ENCODE results near the gene SLC6A20. TPM values are rescaled to one million over a fixed set of nuclear protein-coding genes. Genes with fewer than 3 reads are reported as not detected.

Gene SLC6A20
- total and polyA plus RNA-seq, 2 of the 13 experiments (the other 11 are each of a cell fraction or from before 2014, with no cell fraction given) = not detected

DNA sequence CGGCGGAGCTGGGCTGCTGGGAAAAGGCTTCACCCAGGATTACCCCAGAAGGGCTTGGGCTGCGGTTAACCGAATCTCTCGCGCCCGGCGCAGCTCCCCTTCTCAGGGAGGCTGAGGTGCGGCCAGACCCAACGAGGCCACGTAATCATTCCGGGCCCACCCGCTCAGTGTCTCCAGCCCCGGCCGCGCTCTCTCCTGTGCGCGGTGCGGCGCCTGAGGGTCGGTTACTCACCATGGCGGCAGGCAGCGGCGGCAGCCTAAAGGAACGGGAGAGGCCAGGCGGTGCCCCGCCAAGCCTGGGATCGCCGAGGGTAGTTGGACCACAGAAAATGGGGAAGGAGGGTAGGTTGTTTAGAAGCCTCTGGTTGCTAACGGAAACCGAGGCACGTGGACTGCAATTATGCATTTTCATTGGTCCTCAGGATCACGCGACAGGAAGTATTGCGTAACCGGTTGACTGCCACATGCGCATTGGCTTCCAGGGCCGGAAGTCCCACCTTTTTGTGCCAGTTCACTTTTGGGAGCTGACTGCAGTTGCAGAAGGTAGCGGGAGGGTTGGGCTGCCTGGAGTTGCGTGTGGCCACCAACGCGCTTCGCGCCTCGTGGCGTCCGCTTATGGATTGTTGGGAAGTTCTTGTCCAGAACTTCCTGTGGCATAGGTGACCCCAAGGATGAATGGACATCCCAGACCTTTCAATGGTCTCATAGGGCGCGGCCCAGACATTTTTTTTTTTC, 45.6 kb upstream of the SLC6A20 start, which contains the start of gene LZTFL1 (continued):
- peak in 1 of 2 experiments; percentile 73; a peak in 2 of 4 replicates for TF ChIP-seq POLR2A (IDR thresholded peaks at IDR 0.05; ENCODE audit: insufficient read depth in 1 of 2, low read depth in 2 of 2, low read length in 2 of 2)
- TF ChIP-seq ZSCAN20 (CRISPR knock-in tag; IDR thresholded peaks at IDR 0.05; ENCODE audit: borderline replicate concordance) = 0 out of 2 replicates have a peak, but pooled peaks have one; percentile 49
- TF ChIP-seq ZNF121 (CRISPR knock-in tag; IDR thresholded peaks at IDR 0.05) = no peak
- TF ChIP-seq, protein P1, sequence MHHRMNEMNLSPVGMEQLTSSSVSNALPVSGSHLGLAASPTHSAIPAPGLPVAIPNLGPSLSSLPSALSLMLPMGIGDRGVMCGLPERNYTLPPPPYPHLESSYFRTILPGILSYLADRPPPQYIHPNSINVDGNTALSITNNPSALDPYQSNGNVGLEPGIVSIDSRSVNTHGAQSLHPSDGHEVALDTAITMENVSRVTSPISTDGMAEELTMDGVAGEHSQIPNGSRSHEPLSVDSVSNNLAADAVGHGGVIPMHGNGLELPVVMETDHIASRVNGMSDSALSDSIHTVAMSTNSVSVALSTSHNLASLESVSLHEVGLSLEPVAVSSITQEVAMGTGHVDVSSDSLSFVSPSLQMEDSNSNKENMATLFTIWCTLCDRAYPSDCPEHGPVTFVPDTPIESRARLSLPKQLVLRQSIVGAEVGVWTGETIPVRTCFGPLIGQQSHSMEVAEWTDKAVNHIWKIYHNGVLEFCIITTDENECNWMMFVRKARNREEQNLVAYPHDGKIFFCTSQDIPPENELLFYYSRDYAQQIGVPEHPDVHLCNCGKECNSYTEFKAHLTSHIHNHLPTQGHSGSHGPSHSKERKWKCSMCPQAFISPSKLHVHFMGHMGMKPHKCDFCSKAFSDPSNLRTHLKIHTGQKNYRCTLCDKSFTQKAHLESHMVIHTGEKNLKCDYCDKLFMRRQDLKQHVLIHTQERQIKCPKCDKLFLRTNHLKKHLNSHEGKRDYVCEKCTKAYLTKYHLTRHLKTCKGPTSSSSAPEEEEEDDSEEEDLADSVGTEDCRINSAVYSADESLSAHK (CRISPR knock-in tag; IDR thresholded peaks at IDR 0.05; ENCODE audit: borderline replicate concordance) = no peak
- peak; percentile 99 for TF ChIP-seq NFYC (CRISPR knock-in tag; IDR thresholded peaks at IDR 0.05)
- TF ChIP-seq, protein P2, sequence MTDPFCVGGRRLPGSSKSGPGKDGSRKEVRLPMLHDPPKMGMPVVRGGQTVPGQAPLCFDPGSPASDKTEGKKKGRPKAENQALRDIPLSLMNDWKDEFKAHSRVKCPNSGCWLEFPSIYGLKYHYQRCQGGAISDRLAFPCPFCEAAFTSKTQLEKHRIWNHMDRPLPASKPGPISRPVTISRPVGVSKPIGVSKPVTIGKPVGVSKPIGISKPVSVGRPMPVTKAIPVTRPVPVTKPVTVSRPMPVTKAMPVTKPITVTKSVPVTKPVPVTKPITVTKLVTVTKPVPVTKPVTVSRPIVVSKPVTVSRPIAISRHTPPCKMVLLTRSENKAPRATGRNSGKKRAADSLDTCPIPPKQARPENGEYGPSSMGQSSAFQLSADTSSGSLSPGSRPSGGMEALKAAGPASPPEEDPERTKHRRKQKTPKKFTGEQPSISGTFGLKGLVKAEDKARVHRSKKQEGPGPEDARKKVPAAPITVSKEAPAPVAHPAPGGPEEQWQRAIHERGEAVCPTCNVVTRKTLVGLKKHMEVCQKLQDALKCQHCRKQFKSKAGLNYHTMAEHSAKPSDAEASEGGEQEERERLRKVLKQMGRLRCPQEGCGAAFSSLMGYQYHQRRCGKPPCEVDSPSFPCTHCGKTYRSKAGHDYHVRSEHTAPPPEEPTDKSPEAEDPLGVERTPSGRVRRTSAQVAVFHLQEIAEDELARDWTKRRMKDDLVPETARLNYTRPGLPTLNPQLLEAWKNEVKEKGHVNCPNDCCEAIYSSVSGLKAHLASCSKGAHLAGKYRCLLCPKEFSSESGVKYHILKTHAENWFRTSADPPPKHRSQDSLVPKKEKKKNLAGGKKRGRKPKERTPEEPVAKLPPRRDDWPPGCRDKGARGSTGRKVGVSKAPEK (CRISPR knock-in tag; IDR thresholded peaks at IDR 0.05; ENCODE audit: borderline replicate concordance) = no peak
- TF ChIP-seq ZNF362 (CRISPR knock-in tag; IDR thresholded peaks at IDR 0.05; ENCODE audit: borderline replicate concordance) = peak; percentile 12; the same call in 1 of the 2 replicates
- 0 out of 2 replicates have a peak, but pooled peaks have one; percentile 27 for TF ChIP-seq ZNF670 (CRISPR knock-in tag; IDR thresholded peaks at IDR 0.05; ENCODE audit: borderline replicate concordance)
- TF ChIP-seq DPF2 (CRISPR knock-in tag; IDR thresholded peaks at IDR 0.05; ENCODE audit: borderline replicate concordance, low read depth) = no peak
- TF ChIP-seq CHD2 (IDR thresholded peaks at IDR 0.05; ENCODE audit: low read depth, low read length) = no peak
- 0 out of 2 replicates have a peak, but pooled peaks have one; percentile 30 for TF ChIP-seq PHF21A (CRISPR knock-in tag; IDR thresholded peaks at IDR 0.05)
- 0 out of 2 replicates have a peak, but pooled peaks have one; percentile 42 for TF ChIP-seq GFI1 (CRISPR knock-in tag; IDR thresholded peaks at IDR 0.05; ENCODE audit: borderline replicate concordance)
- TF ChIP-seq, protein P3, sequence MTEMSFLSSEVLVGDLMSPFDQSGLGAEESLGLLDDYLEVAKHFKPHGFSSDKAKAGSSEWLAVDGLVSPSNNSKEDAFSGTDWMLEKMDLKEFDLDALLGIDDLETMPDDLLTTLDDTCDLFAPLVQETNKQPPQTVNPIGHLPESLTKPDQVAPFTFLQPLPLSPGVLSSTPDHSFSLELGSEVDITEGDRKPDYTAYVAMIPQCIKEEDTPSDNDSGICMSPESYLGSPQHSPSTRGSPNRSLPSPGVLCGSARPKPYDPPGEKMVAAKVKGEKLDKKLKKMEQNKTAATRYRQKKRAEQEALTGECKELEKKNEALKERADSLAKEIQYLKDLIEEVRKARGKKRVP (CRISPR knock-in tag; IDR thresholded peaks at IDR 0.05) = 0 out of 4 replicates have a peak, but pooled peaks of 1 of the 2 experiments have one; percentile 32
- TF ChIP-seq CBX2 (IDR thresholded peaks at IDR 0.05; ENCODE audit: low read depth, low read length) = no peak
- TF ChIP-seq CBX2 (CRISPR knock-in tag; IDR thresholded peaks at IDR 0.05; ENCODE audit: low read depth) = no peak
- TF ChIP-seq POGK (CRISPR knock-in tag; conservative IDR thresholded peaks at IDR 0.05) = peak; percentile 47; the same call in 1 of the 2 replicates
